Neural cell (in vitro differentiated cells): ENCODE measurements around the gene JAK2.

Experiments used
- EZH2 ChIP-seq: fragments of 200-600, 300-800 bp; shearing (Covaris generic), sonication (generic); IDR thresholded peaks from 2 replicates; pipeline ENCODE4 v1.6.1; 2014; ENCODE audit warnings: antibody characterized with exemption, low read length, borderline replicate concordance, mild to moderate bottlenecking; ENCODE audit not compliant: insufficient read depth, poor library complexity, severe bottlenecking
- POLR2AphosphoS5 ChIP-seq: IDR thresholded peaks from 2 replicates; pipeline ENCODE4 v1.6.1; 2012
- RAD21 ChIP-seq: fragments of 450-650 bp; conservative IDR thresholded peaks from 2 replicates; pipeline ENCODE4 v1.6.1; 2014; ENCODE audit warnings: antibody characterized with exemption, mild to moderate bottlenecking, moderate library complexity
- TF ChIP-seq, protein P1 (sequence below): fragments of 450-650 bp; IDR thresholded peaks from 2 replicates; pipeline ENCODE4 v1.5.1; 2014; ENCODE audit warnings: antibody characterized with exemption, mild to moderate bottlenecking, moderate library complexity; ENCODE audit not compliant: poor library complexity, severe bottlenecking

DNA sequence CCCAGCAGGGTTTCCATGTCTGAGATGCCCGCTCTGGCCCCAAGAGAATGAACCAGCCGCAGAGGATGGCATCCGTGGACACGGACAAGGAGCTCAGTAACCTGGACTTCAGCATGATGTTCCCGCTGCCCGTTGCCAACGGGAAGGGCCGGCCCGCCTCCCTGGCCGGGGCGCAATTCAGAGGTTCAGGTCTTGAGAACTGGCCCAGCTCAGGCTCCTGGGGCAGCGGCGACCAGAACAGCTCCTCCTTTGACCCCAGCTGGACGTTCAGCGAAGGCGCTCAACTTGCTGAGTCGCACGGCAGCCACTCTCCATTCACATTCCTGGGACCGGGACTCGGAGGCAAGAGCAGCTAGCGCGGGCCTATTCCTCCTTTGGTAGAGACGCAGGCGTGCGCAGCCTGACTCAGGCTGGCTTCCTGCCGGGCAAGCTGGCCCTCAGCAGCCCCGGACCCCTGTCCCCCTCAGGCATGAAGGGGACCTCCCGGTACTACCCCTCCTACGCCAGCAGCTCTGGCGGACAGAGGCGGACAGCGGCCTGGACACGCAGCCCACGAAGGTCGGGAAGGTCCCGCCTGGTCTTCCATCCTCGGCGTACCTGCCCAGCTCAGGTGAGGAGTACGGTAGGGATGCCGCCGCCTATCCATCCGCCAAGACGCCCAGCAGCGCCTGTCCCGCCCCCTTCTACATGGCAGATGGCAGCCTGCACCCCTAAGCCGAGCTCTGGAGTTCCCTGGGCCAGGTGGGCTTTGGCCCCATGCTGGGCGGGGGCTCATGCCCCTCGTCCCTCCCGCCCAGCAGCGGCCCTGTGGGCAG, 126.0 kb downstream of the JAK2 start:
- TF ChIP-seq EZH2: no peak
- TF ChIP-seq, protein P1, sequence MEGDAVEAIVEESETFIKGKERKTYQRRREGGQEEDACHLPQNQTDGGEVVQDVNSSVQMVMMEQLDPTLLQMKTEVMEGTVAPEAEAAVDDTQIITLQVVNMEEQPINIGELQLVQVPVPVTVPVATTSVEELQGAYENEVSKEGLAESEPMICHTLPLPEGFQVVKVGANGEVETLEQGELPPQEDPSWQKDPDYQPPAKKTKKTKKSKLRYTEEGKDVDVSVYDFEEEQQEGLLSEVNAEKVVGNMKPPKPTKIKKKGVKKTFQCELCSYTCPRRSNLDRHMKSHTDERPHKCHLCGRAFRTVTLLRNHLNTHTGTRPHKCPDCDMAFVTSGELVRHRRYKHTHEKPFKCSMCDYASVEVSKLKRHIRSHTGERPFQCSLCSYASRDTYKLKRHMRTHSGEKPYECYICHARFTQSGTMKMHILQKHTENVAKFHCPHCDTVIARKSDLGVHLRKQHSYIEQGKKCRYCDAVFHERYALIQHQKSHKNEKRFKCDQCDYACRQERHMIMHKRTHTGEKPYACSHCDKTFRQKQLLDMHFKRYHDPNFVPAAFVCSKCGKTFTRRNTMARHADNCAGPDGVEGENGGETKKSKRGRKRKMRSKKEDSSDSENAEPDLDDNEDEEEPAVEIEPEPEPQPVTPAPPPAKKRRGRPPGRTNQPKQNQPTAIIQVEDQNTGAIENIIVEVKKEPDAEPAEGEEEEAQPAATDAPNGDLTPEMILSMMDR: no peak
- TF ChIP-seq RAD21: no peak
- no peak for TF ChIP-seq POLR2AphosphoS5
